Muscle layer of duodenum (tissue), 2 donors: ENCODE results near the gene SPTBN4.

Experiments used
- H3K27ac ChIP-seq: one replicate; pipeline ENCODE4 v1.7.0; 2013; ENCODE audit warnings: mild to moderate bottlenecking, low read length
- H3K27me3 ChIP-seq: one replicate; pipeline ENCODE4 v1.7.0; 2013; ENCODE audit warnings: low read depth, mild to moderate bottlenecking, control low read depth, low read length
- H3K36me3 ChIP-seq, 2 donors: one replicate each; pipeline ENCODE4 v1.7.0; 2013; ENCODE audit warnings: low read length in 2 of 2, control low read depth in 1 of 2, mild to moderate bottlenecking in 1 of 2; ENCODE audit not compliant: insufficient read depth in 2 of 2, control insufficient read depth in 1 of 2
- H3K4me1 ChIP-seq, 2 donors: one replicate each; pipeline ENCODE4 v1.7.0; 2013; ENCODE audit warnings: low read length in 2 of 2, mild to moderate bottlenecking in 2 of 2, control low read depth in 1 of 2, moderate library complexity in 1 of 2; ENCODE audit not compliant: insufficient read depth in 2 of 2, control insufficient read depth in 1 of 2
- H3K4me3 ChIP-seq, 2 donors: one replicate each; pipeline ENCODE4 v1.7.0; 2013; ENCODE audit warnings: low read length in 2 of 2, low read depth in 1 of 2, mild to moderate bottlenecking in 1 of 2
- H3K9me3 ChIP-seq, 2 donors: one replicate each; pipeline ENCODE4 v1.7.0; 2013; ENCODE audit warnings: low read length in 2 of 2, control low read depth in 1 of 2, mild to moderate bottlenecking in 1 of 2; ENCODE audit not compliant: control insufficient read depth in 1 of 2
- donor health status: healthy.

Gene SPTBN4

GRCh38 chr19:40611900-40612698 lies 145.3 kb downstream of the SPTBN4 start:
- Histone ChIP-seq H3K4me3 (no peak overlapping the region), H3K27me3 (no peaks in the 10 kb centered on the region), H3K36me3 (no peaks in the 10 kb centered on the region), H3K9me3 (no peaks in the 10 kb centered on the region), H3K27ac (no peak overlapping the region), H3K4me1 (peaks cover 0 to 20% of the 10 kb centered on the region in 2 donors)

GRCh38 chr19:40612831-40613689 lies 146.3 kb downstream of the SPTBN4 start:
- Histone ChIP-seq H3K4me3 (peak overlapping the region; percentile 63 to 68), H3K27ac (no peak overlapping the region), H3K36me3 (no peaks in the 10 kb centered on the region), H3K4me1 (peaks cover 0 to 20% of the 10 kb centered on the region in 2 donors), H3K9me3 (no peaks in the 10 kb centered on the region), H3K27me3 (no peaks in the 10 kb centered on the region)

DNA sequence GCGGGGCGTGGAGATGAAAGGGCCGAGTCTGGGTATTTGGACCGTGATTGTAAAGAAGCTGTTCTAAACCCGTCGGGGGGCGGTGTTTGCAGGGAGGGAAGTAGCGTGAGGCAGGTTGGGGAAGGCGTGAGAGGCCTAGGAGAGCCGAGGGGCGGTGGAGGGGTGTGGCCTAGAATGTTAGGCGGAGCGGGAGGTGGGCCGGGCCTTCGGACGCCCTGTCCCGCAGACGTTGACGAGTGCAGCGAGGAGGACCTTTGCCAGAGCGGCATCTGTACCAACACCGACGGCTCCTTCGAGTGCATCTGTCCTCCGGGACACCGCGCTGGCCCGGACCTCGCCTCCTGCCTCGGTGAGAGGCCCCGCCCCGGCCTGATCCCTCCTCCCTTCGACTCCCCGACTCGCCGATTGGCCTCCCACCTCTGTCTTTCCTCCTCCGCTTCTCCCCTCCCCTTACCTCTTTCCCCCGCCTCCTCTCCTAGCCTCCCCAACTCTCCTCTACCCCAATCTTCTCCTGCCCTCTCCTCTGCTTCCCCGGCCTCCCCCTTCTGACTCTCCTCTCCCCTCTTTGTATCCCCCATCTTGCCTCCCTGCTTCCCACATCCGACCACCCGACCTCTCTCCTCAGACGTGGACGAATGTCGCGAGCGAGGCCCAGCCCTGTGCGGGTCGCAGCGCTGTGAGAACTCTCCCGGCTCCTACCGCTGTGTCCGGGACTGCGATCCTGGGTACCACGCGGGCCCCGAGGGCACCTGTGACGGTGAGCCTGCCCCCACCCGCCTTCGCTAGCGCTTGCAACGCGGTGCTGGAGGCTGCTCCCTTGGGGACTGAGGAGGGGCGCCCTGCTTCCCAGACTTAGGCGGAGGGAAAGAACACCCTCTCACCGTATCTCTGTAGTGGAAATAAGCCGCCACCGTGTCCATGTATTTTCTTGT lies 147.2 kb downstream of the SPTBN4 start:
- Histone ChIP-seq H3K36me3 (no peaks in the 10 kb centered on the region), H3K4me1 (peaks cover 0 to 20% of the 10 kb centered on the region in 2 donors), H3K9me3 (no peaks in the 10 kb centered on the region), H3K27ac (peak overlapping the region; percentile 85), H3K4me3 (peak overlapping the region; percentile 63 to 68), H3K27me3 (no peaks in the 10 kb centered on the region)

DNA sequence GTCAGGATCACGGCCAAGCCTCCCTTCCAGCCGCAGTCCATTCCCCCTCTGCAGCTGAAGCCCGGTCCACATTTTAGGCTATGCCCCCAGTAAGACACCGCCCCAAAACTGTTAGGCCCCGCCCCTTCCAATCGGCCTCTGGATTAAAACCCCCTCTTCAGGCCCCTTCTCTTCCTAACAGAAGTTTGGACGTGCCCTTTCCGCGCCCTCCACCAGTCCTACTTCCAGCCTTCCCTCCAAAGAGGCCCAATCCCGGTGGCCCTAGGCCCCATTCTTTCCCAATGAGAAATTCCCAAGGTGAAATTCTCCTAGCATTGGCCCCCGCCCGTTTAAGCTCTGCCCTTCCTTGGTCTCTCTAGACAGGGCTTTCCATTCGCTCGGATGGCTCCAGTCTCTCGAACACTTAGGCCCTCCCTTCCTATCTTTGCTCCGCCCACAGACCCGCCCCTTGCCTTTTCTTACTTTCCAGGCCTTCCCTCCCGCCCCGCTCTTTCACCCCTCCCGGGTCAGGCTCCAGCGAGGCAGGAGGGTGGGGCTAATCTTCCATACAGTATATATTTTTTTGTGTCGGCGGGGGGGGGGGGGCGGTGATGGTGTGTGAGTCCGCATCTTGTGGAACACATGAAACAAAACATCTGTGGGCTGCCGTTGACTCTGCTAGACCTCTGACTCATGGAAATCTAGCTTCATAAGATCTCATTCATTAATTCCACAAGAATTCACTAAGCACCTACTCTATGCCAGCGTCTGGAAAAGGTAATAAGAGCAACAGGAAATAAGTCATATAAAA lies 148.0 kb downstream of the SPTBN4 start:
- Histone ChIP-seq H3K27ac (peak overlapping the region; percentile 85), H3K4me1 (peaks cover 0 to 15% of the 10 kb centered on the region in 2 donors), H3K36me3 (peaks cover 4 to 8% of the 10 kb centered on the region in 2 donors), H3K9me3 (no peaks in the 10 kb centered on the region), H3K27me3 (no peaks in the 10 kb centered on the region), H3K4me3 (peak overlapping the region; percentile 63 to 68)

GRCh38 chr19:40616178-40616577 lies 149.4 kb downstream of the SPTBN4 start:
- no peak overlapping the region for H3K27ac ChIP-seq
- H3K4me1 ChIP-seq = peaks cover 0 to 6% of the 10 kb centered on the region in 2 donors
- peaks cover 5 to 10% of the 10 kb centered on the region in 2 donors for H3K36me3 ChIP-seq
- H3K4me3 ChIP-seq = no peak overlapping the region
- no peaks in the 10 kb centered on the region for H3K9me3 ChIP-seq
- no peaks in the 10 kb centered on the region for H3K27me3 ChIP-seq

GRCh38 chr19:40616941-40617340 lies 150.1 kb downstream of the SPTBN4 start:
- Histone ChIP-seq H3K9me3 (no peaks in the 10 kb centered on the region), H3K27me3 (no peaks in the 10 kb centered on the region), H3K27ac (no peak overlapping the region), H3K36me3 (peaks cover 5 to 14% of the 10 kb centered on the region in 2 donors), H3K4me3 (no peak overlapping the region), H3K4me1 (peaks cover 0 to 6% of the 10 kb centered on the region in 2 donors)

DNA sequence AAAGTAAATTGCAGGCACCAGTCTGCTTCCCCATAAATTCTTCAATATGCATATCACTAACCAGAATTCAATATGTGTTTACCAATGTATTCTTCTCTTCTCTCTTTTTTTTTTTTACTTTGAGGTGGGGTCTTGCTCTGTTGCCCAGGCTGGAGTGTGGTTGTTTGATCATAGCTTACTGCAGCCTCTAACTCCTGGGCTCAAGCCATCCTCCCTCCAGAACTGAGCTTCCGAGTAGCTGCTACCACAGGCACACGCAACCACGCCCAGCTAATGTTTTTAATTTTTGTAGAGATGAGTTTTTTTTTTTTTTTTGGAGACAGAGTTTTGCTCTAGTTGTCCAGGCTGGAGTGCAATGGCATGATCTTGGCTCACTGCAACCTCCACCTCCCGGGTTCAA lies 151.2 kb downstream of the SPTBN4 start:
- no peaks in the 10 kb centered on the region for H3K9me3 ChIP-seq
- H3K4me1 ChIP-seq = peaks cover 0 to 6% of the 10 kb centered on the region in 2 donors
- H3K27me3 ChIP-seq = no peaks in the 10 kb centered on the region
- no peak overlapping the region for H3K4me3 ChIP-seq
- no peak overlapping the region for H3K27ac ChIP-seq
- peaks cover 12 to 14% of the 10 kb centered on the region in 2 donors for H3K36me3 ChIP-seq

DNA sequence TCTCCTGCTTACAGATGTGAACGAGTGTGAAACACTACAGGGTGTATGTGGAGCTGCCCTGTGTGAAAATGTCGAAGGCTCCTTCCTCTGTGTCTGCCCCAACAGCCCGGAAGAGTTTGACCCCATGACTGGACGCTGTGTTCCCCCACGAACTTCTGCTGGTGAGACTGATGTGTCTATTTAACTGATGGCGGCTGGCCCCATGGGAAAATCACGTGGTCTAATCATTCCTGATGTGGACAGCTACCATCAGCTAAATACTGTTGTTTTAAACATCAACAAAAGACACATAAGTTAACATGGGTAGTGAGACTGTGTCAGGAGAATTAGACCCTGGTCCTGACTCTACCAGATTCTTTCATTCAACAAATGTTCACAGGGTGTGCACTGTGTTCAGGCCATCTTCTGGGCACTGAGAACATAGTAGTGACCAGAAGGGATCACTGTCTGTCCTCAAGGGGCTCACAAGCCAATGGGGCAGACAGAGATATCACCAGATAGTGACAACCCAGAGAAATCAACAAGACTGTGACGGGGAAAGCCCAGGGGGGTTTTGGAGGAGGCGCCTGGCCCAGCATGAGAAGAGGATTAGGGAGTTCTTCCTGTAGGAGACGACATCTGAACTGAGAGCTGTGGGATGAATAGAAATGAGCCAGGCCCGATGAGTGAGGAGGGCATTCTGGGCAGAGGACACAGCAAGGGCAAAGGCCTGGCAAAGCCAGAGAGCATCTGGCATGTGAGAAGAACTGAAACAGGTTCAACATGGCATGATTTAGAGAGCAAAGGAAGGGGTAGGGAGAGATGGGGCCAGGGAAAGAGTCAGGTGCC lies 152.7 kb downstream of the SPTBN4 start:
- Histone ChIP-seq H3K4me1 (no peaks in the 10 kb centered on the region), H3K9me3 (no peaks in the 10 kb centered on the region), H3K27ac (no peak overlapping the region), H3K27me3 (no peaks in the 10 kb centered on the region), H3K36me3 (peaks cover 12 to 14% of the 10 kb centered on the region in 2 donors), H3K4me3 (no peak overlapping the region)

GRCh38 chr19:40620161-40620485 lies 153.3 kb downstream of the SPTBN4 start:
- no peaks in the 10 kb centered on the region for H3K4me1 ChIP-seq
- H3K36me3 ChIP-seq = peaks cover 12 to 14% of the 10 kb centered on the region in 2 donors
- no peak overlapping the region for H3K27ac ChIP-seq

GRCh38 chr19:40621283-40621682 lies 154.5 kb downstream of the SPTBN4 start:
- no peaks in the 10 kb centered on the region for H3K9me3 ChIP-seq
- H3K36me3 ChIP-seq = peaks cover 19 to 20% of the 10 kb centered on the region in 2 donors
- no peaks in the 10 kb centered on the region for H3K27me3 ChIP-seq
- no peaks in the 10 kb centered on the region for H3K4me1 ChIP-seq
- no peak overlapping the region for H3K4me3 ChIP-seq
- no peak overlapping the region for H3K27ac ChIP-seq

More at GRCh38 chr19:40620161-40620485, 153.3 kb downstream of the SPTBN4 start:
- Histone ChIP-seq H3K27me3 (no peaks in the 10 kb centered on the region), H3K4me3 (no peak overlapping the region), H3K9me3 (no peaks in the 10 kb centered on the region)
